Activated gamma-delta T cell (primary cell): Measurements from ENCODE around the gene ZBTB42.

Experiments
- DNase-seq: peaks from one replicate; lab custom pipeline; 2025; lab: John Stamatoyannopoulos, UW

The ZBTB42 gene

GRCh38 chr14:104782086-104782807 lies 18.7 kb upstream of the ZBTB42 start:
- no peak for DNase-seq

GRCh38 chr14:104782808-104783139 lies 18.1 kb upstream of the ZBTB42 start:
- no peak for DNase-seq

GRCh38 chr14:104783484-104784217 lies 17.2 kb upstream of the ZBTB42 start:
- no peak for DNase-seq

GRCh38 chr14:104784218-104784568 lies 16.7 kb upstream of the ZBTB42 start:
- no peak for DNase-seq

GRCh38 chr14:104784846-104785707 lies 15.8 kb upstream of the ZBTB42 start:
- DNase-seq: no peak

GRCh38 chr14:104785708-104786080 lies 15.2 kb upstream of the ZBTB42 start:
- DNase-seq: no peak

GRCh38 chr14:104786091-104786586 lies 14.8 kb upstream of the ZBTB42 start:
- no peak for DNase-seq

GRCh38 chr14:104786726-104787675 lies 13.9 kb upstream of the ZBTB42 start:
- no peak for DNase-seq

GRCh38 chr14:104787736-104788135 lies 13.2 kb upstream of the ZBTB42 start:
- DNase-seq: no peak

- no peak for DNase-seq
These were observed 12.6 kb upstream of the ZBTB42 start for GRCh38 chr14:104788161-104788818.

- no peak for DNase-seq
These were observed 11.8 kb upstream of the ZBTB42 start for GRCh38 chr14:104788873-104789663.

GRCh38 chr14:104789752-104790743 lies 10.9 kb upstream of the ZBTB42 start:
- no peak for DNase-seq

- no peak for DNase-seq
These were observed 9.5 kb upstream of the ZBTB42 start for GRCh38 chr14:104791425-104791824.

- no peak for DNase-seq
These were observed 8.6 kb upstream of the ZBTB42 start for GRCh38 chr14:104792101-104792884.

GRCh38 chr14:104792945-104793702 lies 7.8 kb upstream of the ZBTB42 start:
- no peak for DNase-seq

GRCh38 chr14:104793703-104793959 lies 7.3 kb upstream of the ZBTB42 start:
- DNase-seq: no peak

- DNase-seq: no peak
These were observed 6.8 kb upstream of the ZBTB42 start for GRCh38 chr14:104794099-104794498.

- DNase-seq: no peak
These were observed 6.3 kb upstream of the ZBTB42 start for GRCh38 chr14:104794631-104794992.
